ENCODE measurements around the gene CEP120.

Gene CEP120

DNA sequence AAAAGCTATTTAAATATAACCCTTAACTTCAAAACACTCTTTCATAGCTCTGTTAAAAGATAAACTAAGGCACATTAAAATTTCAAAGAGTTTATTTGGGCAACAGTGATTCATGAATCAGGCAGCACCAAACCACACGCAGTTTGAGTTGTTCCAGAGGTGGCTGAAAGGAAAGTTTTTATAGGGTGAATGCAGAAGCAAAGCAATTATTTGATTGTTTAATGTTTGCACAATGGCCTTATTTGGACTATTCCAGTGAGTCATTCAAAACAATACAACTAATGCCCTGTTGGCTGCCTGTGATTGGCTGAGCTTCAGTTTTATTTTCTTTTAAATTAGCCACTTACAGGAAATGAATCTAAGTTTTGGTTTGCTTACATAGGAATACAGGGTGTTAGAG is 125.3 kb downstream of the CEP120 start:
- DNase-seq, result no peak

- no peak for DNase-seq
Observed at GRCh38 chr5:123297198-123297831, 125.9 kb downstream of the CEP120 start.
